Activated naive CD8-positive, alpha-beta T cell treated with anti-CD3 and anti-CD28 coated beads, Interleukin-2, amount 10 ng/mL, durations not matched to agents 7 days and 5 days (primary cell): ENCODE results near the gene PRTFDC1. TPM values are rescaled to one million over a fixed set of nuclear protein-coding genes. Genes with fewer than 3 reads are reported as not detected.

Experiments
- ATAC-seq: fragments of 150-1000 bp; cut with Tn5 transposase; one replicate; pipeline ENCODE4 v1.10.0; 2021; ENCODE audit warnings: low read depth, moderate library complexity
- POLR2A ChIA-PET: fragments of 350-600 bp; sonication (Branson Sonifier 250); formaldehyde crosslinking; loops from one replicate; lab custom pipeline; 2021; ENCODE audit warnings: antibody characterized with exemption; lab: Charles Lee
- DNase-seq: peaks from one replicate; pipeline ENCODE4 v3.0.0; 2021
- H3K27ac Mint-ChIP-seq: one replicate; pipeline ENCODE4 v1.8.0; 2022; ENCODE audit warnings: mild to moderate bottlenecking, mixed read lengths
- H3K27me3 Mint-ChIP-seq: one replicate; pipeline ENCODE4 v1.8.0; 2022; ENCODE audit warnings: mild to moderate bottlenecking, moderate library complexity, mixed read lengths
- H3K36me3 Mint-ChIP-seq: one replicate; pipeline ENCODE4 v1.8.0; 2021; ENCODE audit warnings: mild to moderate bottlenecking, mixed read lengths
- H3K4me1 Mint-ChIP-seq: one replicate; pipeline ENCODE4 v1.8.0; 2021; ENCODE audit warnings: mixed read lengths
- H3K4me3 Mint-ChIP-seq: one replicate; pipeline ENCODE4 v1.8.0; 2022; ENCODE audit warnings: mild to moderate bottlenecking, moderate library complexity, mixed read lengths
- H3K9me3 Mint-ChIP-seq: one replicate; pipeline ENCODE4 v1.8.0; 2021; ENCODE audit warnings: mixed read lengths
- total RNA-seq, 2 experiments: library from RNA; stranded (reverse); gene quantifications; one replicate each; pipeline ENCODE4 v1.2.3, GENCODE V29; 2021

PRTFDC1 gene
- total RNA-seq = 1 to 10 TPM; 1.5 to 2.0 TPM

- Mint-ChIP-seq H3K9me3 (no peaks in the 10 kb centered on the region), H3K27me3 (no peaks in the 10 kb centered on the region), H3K27ac (peak within 1 kb of the TSS; percentile 88), H3K4me1 (peaks cover 18% of the 10 kb centered on the region), H3K4me3 (peak within 1 kb of the TSS; percentile 87), H3K36me3 (peaks cover 4% of the 10 kb centered on the region)
- DNase-seq = peak; percentile 60
- peak; percentile 45 for ATAC-seq
- POLR2A ChIA-PET = interaction anchor here (1.3 to 2.4 kb wide), 6 partner anchors 23 to 229 kb away, joined by 3 to 9 read pairs (median 6); no protein-coding TSS in a partner anchor
Measured at GRCh38 chr10:24952143-24952706, at the start of gene PRTFDC1. PRTFDC1 (minus strand) TSS chr10:24952606; CDS start chr10:24952575, 31 bp downstream.

GRCh38 chr10:24998044-24998443 is 45.6 kb upstream of the PRTFDC1 start:
- no peak for DNase-seq
- no peak for ATAC-seq
- POLR2A ChIA-PET = no interaction called here
- Mint-ChIP-seq H3K4me3 (no peak overlapping the region), H3K9me3 (peaks cover 2% of the 10 kb centered on the region), H3K4me1 (no peaks in the 10 kb centered on the region), H3K27ac (no peak overlapping the region), H3K36me3 (no peaks in the 10 kb centered on the region), H3K27me3 (peaks cover 6% of the 10 kb centered on the region)

- no peaks in the 10 kb centered on the region for H3K9me3 Mint-ChIP-seq
- no peak for DNase-seq
- H3K4me1 Mint-ChIP-seq = no peaks in the 10 kb centered on the region
- H3K36me3 Mint-ChIP-seq = no peaks in the 10 kb centered on the region
- no peak overlapping the region for H3K4me3 Mint-ChIP-seq
- ATAC-seq = no peak
- POLR2A ChIA-PET = no interaction called here
- no peak overlapping the region for H3K27ac Mint-ChIP-seq
- no peaks in the 10 kb centered on the region for H3K27me3 Mint-ChIP-seq
Measured at GRCh38 chr10:24995072-24995471, 42.7 kb upstream of the PRTFDC1 start.

GRCh38 chr10:24993237-24993958 is 41.0 kb upstream of the PRTFDC1 start:
- Mint-ChIP-seq H3K36me3 (no peaks in the 10 kb centered on the region), H3K27me3 (no peaks in the 10 kb centered on the region), H3K9me3 (no peaks in the 10 kb centered on the region), H3K4me3 (no peak overlapping the region), H3K27ac (no peak overlapping the region), H3K4me1 (no peaks in the 10 kb centered on the region)
- DNase-seq (no peak), ATAC-seq (no peak)
- POLR2A ChIA-PET = no interaction called here

- POLR2A ChIA-PET = no interaction called here
- no peaks in the 10 kb centered on the region for H3K9me3 Mint-ChIP-seq
- no peaks in the 10 kb centered on the region for H3K36me3 Mint-ChIP-seq
- no peak for DNase-seq
- ATAC-seq = no peak
- no peaks in the 10 kb centered on the region for H3K27me3 Mint-ChIP-seq
- no peak overlapping the region for H3K4me3 Mint-ChIP-seq
- no peak overlapping the region for H3K27ac Mint-ChIP-seq
- H3K4me1 Mint-ChIP-seq = no peaks in the 10 kb centered on the region
Measured at GRCh38 chr10:24992512-24993133, 40.2 kb upstream of the PRTFDC1 start.

- Mint-ChIP-seq H3K9me3 (no peaks in the 10 kb centered on the region), H3K27ac (no peak overlapping the region), H3K4me1 (no peaks in the 10 kb centered on the region), H3K36me3 (no peaks in the 10 kb centered on the region), H3K27me3 (no peaks in the 10 kb centered on the region), H3K4me3 (no peak overlapping the region)
- no peak for DNase-seq
- ATAC-seq = no peak
- POLR2A ChIA-PET = no interaction called here
Measured at GRCh38 chr10:24991298-24991697, 38.9 kb upstream of the PRTFDC1 start.

- POLR2A ChIA-PET = no interaction called here
- Mint-ChIP-seq H3K27me3 (no peaks in the 10 kb centered on the region), H3K27ac (no peak overlapping the region), H3K4me3 (no peak overlapping the region), H3K36me3 (no peaks in the 10 kb centered on the region), H3K4me1 (no peaks in the 10 kb centered on the region), H3K9me3 (no peaks in the 10 kb centered on the region)
- no peak for ATAC-seq
- no peak for DNase-seq
Measured at GRCh38 chr10:24989867-24990266, 37.5 kb upstream of the PRTFDC1 start.

- DNase-seq (no peak), ATAC-seq (no peak)
- Mint-ChIP-seq H3K4me1 (no peaks in the 10 kb centered on the region), H3K27ac (no peak overlapping the region), H3K9me3 (no peaks in the 10 kb centered on the region), H3K36me3 (peaks cover 2% of the 10 kb centered on the region), H3K27me3 (no peaks in the 10 kb centered on the region), H3K4me3 (no peak overlapping the region)
- POLR2A ChIA-PET = no interaction called here
Measured at GRCh38 chr10:24988831-24989640, 36.6 kb upstream of the PRTFDC1 start.

- no peak for ATAC-seq
- DNase-seq = no peak
- peaks cover 3% of the 10 kb centered on the region for H3K27me3 Mint-ChIP-seq
- peaks cover 10% of the 10 kb centered on the region for H3K4me1 Mint-ChIP-seq
- no peak overlapping the region for H3K4me3 Mint-ChIP-seq
- H3K9me3 Mint-ChIP-seq = no peaks in the 10 kb centered on the region
- H3K27ac Mint-ChIP-seq = no peak overlapping the region
- POLR2A ChIA-PET = no interaction called here
- peaks cover 4% of the 10 kb centered on the region for H3K36me3 Mint-ChIP-seq
Measured at GRCh38 chr10:24984906-24985305, 32.5 kb upstream of the PRTFDC1 start.

- peaks cover 10% of the 10 kb centered on the region for H3K4me1 Mint-ChIP-seq
- ATAC-seq (no peak), DNase-seq (no peak)
- H3K27ac Mint-ChIP-seq = no peak overlapping the region
- peaks cover 3% of the 10 kb centered on the region for H3K27me3 Mint-ChIP-seq
- POLR2A ChIA-PET = no interaction called here
- H3K36me3 Mint-ChIP-seq = peaks cover 4% of the 10 kb centered on the region
- H3K4me3 Mint-ChIP-seq = no peak overlapping the region
- H3K9me3 Mint-ChIP-seq = no peaks in the 10 kb centered on the region
Measured at GRCh38 chr10:24983946-24984345, 31.5 kb upstream of the PRTFDC1 start.

GRCh38 chr10:24983130-24983529 is 30.7 kb upstream of the PRTFDC1 start:
- H3K27ac Mint-ChIP-seq = no peak overlapping the region
- no peak overlapping the region for H3K4me3 Mint-ChIP-seq
- POLR2A ChIA-PET = no interaction called here
- no peak for DNase-seq
- H3K9me3 Mint-ChIP-seq = no peaks in the 10 kb centered on the region
- H3K27me3 Mint-ChIP-seq = peaks cover 3% of the 10 kb centered on the region
- H3K4me1 Mint-ChIP-seq = peaks cover 10% of the 10 kb centered on the region
- ATAC-seq = no peak
- H3K36me3 Mint-ChIP-seq = peaks cover 4% of the 10 kb centered on the region

GRCh38 chr10:24982319-24983112 is 30.1 kb upstream of the PRTFDC1 start:
- H3K4me1 Mint-ChIP-seq = peaks cover 10% of the 10 kb centered on the region
- POLR2A ChIA-PET = no interaction called here
- no peak for DNase-seq
- no peak overlapping the region for H3K4me3 Mint-ChIP-seq
- no peak for ATAC-seq
- H3K36me3 Mint-ChIP-seq = peaks cover 4% of the 10 kb centered on the region
- peaks cover 3% of the 10 kb centered on the region for H3K27me3 Mint-ChIP-seq
- H3K9me3 Mint-ChIP-seq = no peaks in the 10 kb centered on the region
- H3K27ac Mint-ChIP-seq = no peak overlapping the region
